Transverse colon (tissue), 4 donors: ENCODE results near the gene KLHDC4. TPM values are rescaled to one million over a fixed set of nuclear protein-coding genes. Genes with fewer than 3 reads are reported as not detected.

Source experiments
- DNase-seq: peaks from one replicate; pipeline ENCODE4 v3.0.0-alpha.2; 2019
- H3K27ac ChIP-seq, 4 donors: fragments of 200-600 bp; sonication (generic); 2 replicates each; pipeline ENCODE4 v1.5.1; 2016 to 2018; ENCODE audit warnings: inconsistent platforms in 4 of 4
- H3K27me3 ChIP-seq: fragments of 200-600 bp; sonication (generic); 2 replicates; pipeline ENCODE4 v1.5.1; 2017; ENCODE audit warnings: inconsistent platforms
- H3K36me3 ChIP-seq, 4 donors: fragments of 200-600 bp; sonication (generic); 2 replicates each; pipeline ENCODE4 v1.5.1; 2017 to 2019; ENCODE audit warnings: inconsistent platforms in 4 of 4
- H3K4me1 ChIP-seq, 4 donors: fragments of 200-600 bp; sonication (generic); 2 replicates each; pipeline ENCODE4 v1.5.1; 2017 to 2020; ENCODE audit warnings: inconsistent platforms in 4 of 4
- H3K4me3 ChIP-seq, 4 donors: fragments of 200-600 bp; sonication (generic); 1 replicate in 1 of 4; 2 replicates in 3 of 4; pipeline versions ENCODE4 v1.5.1 to v1.6.1; 2017 to 2019; ENCODE audit warnings: inconsistent platforms in 4 of 4
- H3K9me3 ChIP-seq, 2 donors: fragments of 200-600 bp; sonication (generic); 2 replicates each; pipeline ENCODE4 v1.5.1; 2017 to 2019; ENCODE audit warnings: inconsistent platforms in 2 of 2
- CTCF ChIP-seq, 5 experiments: fragments of 200-600 bp in 3 of 5; fragments of 450-650 bp in 2 of 5; sonication (generic) in 3 of 5; IDR thresholded peaks; 1 replicate in 2 of 5; 2 replicates in 3 of 5; pipeline ENCODE4 v1.5.1; 2016 to 2017; ENCODE audit warnings: antibody characterized with exemption in 5 of 5, inconsistent platforms in 3 of 5, mild to moderate bottlenecking in 2 of 5, moderate library complexity in 1 of 5
- EP300 ChIP-seq: sonication (generic); formaldehyde crosslinking; IDR thresholded peaks from one replicate; pipeline ENCODE4 v1.6.1; 2017; ENCODE audit warnings: antibody characterized with exemption, low read depth
- POLR2A ChIP-seq: fragments of 450-650 bp; IDR thresholded peaks from one replicate; pipeline ENCODE4 v1.6.1; 2016; ENCODE audit warnings: antibody characterized with exemption, mild to moderate bottlenecking, moderate library complexity
- POLR2AphosphoS5 ChIP-seq, 3 donors: sonication (generic); formaldehyde crosslinking; IDR thresholded peaks; one replicate each; pipeline ENCODE4 v1.6.1; 2016; ENCODE audit warnings: antibody characterized with exemption in 3 of 3
- WGBS, 2 donors: methylation state at CpG; one replicate each; pipeline ENCODE4 v1.1.5; 2018; ENCODE audit warnings: low coverage in 1 of 2; 5-methylcytosine and 5-hydroxymethylcytosine counted together
- in situ Hi-C, 4 donors: fragments of 200-750 bp; cut with MboI; loops; one replicate each; pipeline versions ENCODE4 v1.15.0 to v1.15.1; 2017; ENCODE audit warnings: low sequenced_read_pairs in 3 of 4, low pct_ligation_motif_present in 1 of 4, low pct_unique_long_range_greater_than_20kb in 1 of 4
- intact Hi-C: fragments of 100-400 bp; cut with DNase I; formaldehyde crosslinking; loops from one replicate; pipeline ENCODE4 v1.15.1; 2023; ENCODE audit warnings: low total_unique reads
- total RNA-seq, 4 donors: library from RNA; depleted of rRNA; stranded (reverse); fragments of >200 nt; gene quantifications; one replicate each; pipeline ENCODE4 v1.1.0, GENCODE V29; 2016

The KLHDC4 gene
- total RNA-seq, 4 donors from 2014 or later, result 45.2 to 193 (median 57.4) TPM

GRCh38 chr16:87757841-87758426 is 7.9 kb downstream of the KLHDC4 start:
- H3K4me3 ChIP-seq, result no peak overlapping the region
- no peak for DNase-seq
- in situ Hi-C loops (loop anchor here in 1 of 4 donors (25.0 kb wide), 1 partner anchor 346 kb away; no protein-coding TSS in a partner anchor), intact Hi-C loops (no loop called here)
- H3K27me3 ChIP-seq, result no peaks in the 10 kb centered on the region
- H3K27ac ChIP-seq, result no peak overlapping the region
- H3K36me3 ChIP-seq, result peaks cover 0 to 25% (median 5%) of the 10 kb centered on the region in 4 donors
- H3K4me1 ChIP-seq, result peaks cover 0 to 2% (median 0%) of the 10 kb centered on the region in 4 donors
- WGBS, 2 donors, result 91 to 98% methylated on average over 8 of the region's 8 CpGs
- TF ChIP-seq EP300, result no peak
- no peak for TF ChIP-seq CTCF (IDR thresholded peaks at IDR 0.05)
- TF ChIP-seq POLR2AphosphoS5 (IDR thresholded peaks at IDR 0.05), result no peak
- TF ChIP-seq POLR2A, result no peak
- no peaks in the 10 kb centered on the region for H3K9me3 ChIP-seq

DNA sequence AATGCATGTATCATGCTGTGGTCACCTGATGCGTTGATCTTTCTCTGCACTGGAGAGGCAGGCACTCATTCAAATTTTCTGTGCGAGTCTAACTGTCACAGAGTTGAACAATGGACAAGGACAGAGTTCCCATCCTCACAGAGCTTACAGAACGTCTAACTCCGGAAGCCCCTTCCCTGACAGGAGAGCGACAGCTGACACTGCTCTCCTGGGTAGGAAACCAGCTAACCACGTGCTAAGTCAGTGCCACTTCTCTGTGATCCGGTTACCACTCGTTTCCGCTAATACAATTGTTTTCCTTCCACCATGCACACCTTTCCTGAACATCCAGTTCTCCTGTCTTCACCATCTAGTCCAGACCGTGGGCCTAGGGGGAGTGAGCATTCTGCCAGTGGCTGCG is 11.3 kb downstream of the KLHDC4 start:
- Histone ChIP-seq H3K4me3 (no peak overlapping the region), H3K4me1 (no peaks in the 10 kb centered on the region), H3K9me3 (no peaks in the 10 kb centered on the region), H3K36me3 (peaks cover 0 to 34% (median 11%) of the 10 kb centered on the region in 4 donors), H3K27ac (no peak overlapping the region), H3K27me3 (no peaks in the 10 kb centered on the region)
- in situ Hi-C loops (loop anchor here in 1 of 4 donors (25.0 kb wide), 1 partner anchor 342 kb away; no protein-coding TSS in a partner anchor), intact Hi-C loops (no loop called here)
- WGBS, 2 donors, result 89 to 100% methylated on average over 2 to 11 of the region's 11 CpGs
- DNase-seq, result no peak
- TF ChIP-seq POLR2A (no peak), CTCF (IDR thresholded peaks at IDR 0.05) (no peak), EP300 (no peak), POLR2AphosphoS5 (IDR thresholded peaks at IDR 0.05) (no peak)

DNA sequence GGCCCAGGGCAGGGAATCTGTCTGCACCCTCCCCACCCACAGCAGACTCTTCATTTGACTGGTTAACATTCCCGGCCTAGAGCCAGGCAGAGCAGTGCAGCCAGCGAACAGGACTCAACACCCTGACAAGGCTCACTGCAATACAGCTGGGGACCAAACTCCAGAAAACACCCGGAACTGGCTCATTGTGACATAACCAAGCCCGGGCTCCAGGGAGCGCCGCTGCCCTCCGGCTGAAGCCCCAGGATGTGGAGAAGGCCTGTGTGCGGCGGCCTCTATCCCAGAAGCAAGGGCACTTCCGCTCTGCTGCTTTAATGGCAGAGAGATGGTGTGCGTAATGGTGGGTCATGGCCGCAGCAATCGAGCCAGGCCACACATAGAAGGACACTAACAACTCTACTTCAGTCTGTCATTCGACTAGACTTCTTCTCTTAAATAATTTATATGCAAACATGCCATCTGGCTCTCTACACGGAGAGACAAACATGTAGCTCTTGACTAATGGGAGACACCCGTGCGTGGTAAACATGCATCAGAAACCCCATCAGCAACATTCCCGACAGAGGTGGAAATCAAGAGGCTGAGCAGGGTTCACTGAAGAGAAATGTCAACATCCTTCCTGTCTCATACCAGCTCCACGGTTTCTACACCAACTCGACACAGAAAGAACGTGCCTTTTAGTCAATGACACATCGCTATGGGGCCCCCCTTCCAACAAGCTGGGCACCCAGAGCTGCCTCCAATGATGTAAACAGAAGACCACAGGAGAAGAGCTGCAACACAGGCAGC is 18.0 kb downstream of the KLHDC4 start:
- WGBS, 2 donors, result 93% methylated on average over 21 of the region's 22 CpGs; no CpG with 5 or more reads in 1 of the 2 donors
- no peak for DNase-seq
- Histone ChIP-seq H3K27me3 (no peaks in the 10 kb centered on the region), H3K27ac (no peak overlapping the region), H3K36me3 (peaks cover 0 to 28% (median 6%) of the 10 kb centered on the region in 4 donors), H3K4me1 (no peaks in the 10 kb centered on the region), H3K4me3 (no peak overlapping the region), H3K9me3 (no peaks in the 10 kb centered on the region)
- intact Hi-C loops, result no loop called here
- TF ChIP-seq POLR2AphosphoS5 (IDR thresholded peaks at IDR 0.05) (no peak), EP300 (no peak), POLR2A (no peak), CTCF (IDR thresholded peaks at IDR 0.05) (no peak)
- in situ Hi-C loops, result no loop called here

GRCh38 chr16:87746178-87746577 is 19.6 kb downstream of the KLHDC4 start:
- in situ Hi-C loops, result no loop called here

More at GRCh38 chr16:87746178-87746577, 19.6 kb downstream of the KLHDC4 start:
- DNase-seq, result no peak
- Histone ChIP-seq H3K27me3 (no peaks in the 10 kb centered on the region), H3K27ac (no peak overlapping the region), H3K4me3 (no peak overlapping the region), H3K4me1 (no peaks in the 10 kb centered on the region), H3K36me3 (peaks cover 0 to 28% (median 4%) of the 10 kb centered on the region in 4 donors), H3K9me3 (no peaks in the 10 kb centered on the region)
- TF ChIP-seq POLR2A (no peak), EP300 (no peak), POLR2AphosphoS5 (IDR thresholded peaks at IDR 0.05) (no peak), CTCF (IDR thresholded peaks at IDR 0.05) (no peak)
- 78% methylated on average over 8 of the region's 8 CpGs; no CpG with 5 or more reads in 1 of the 2 donors for WGBS, 2 donors
- intact Hi-C loops, result no loop called here
